Adrenal gland (tissue), 12 donors: ENCODE measurements around the gene PNLIPRP2. TPM values are rescaled to one million over a fixed set of nuclear protein-coding genes. Genes with fewer than 3 reads are reported as not detected.

Experiments used
- DNase-seq, 7 donors: peaks; one replicate each; pipeline ENCODE4 v3.0.0-alpha.2; 2019 to 2020
- H3K27ac ChIP-seq, 5 donors: fragments of 200-600 bp; sonication (generic) in 4 of 5; 1 replicate in 3 of 5; 2 replicates in 2 of 5; pipeline versions ENCODE4 v1.5.1 to v1.8.0; 2016 to 2020; ENCODE audit warnings: mild to moderate bottlenecking in 1 of 5
- H3K27me3 ChIP-seq: fragments of 200-600 bp; 2 replicates; pipeline ENCODE4 v1.8.0; 2021
- H3K36me3 ChIP-seq, 2 donors: fragments of 200-600 bp; replicated peaks in 1 of 2; 1 replicate in 1 of 2; 2 replicates in 1 of 2; pipeline versions ENCODE4 v1.5.1 to v1.8.0; 2018 to 2022
- H3K4me1 ChIP-seq, 2 donors: fragments of 200-600 bp; replicated peaks in 1 of 2; 1 replicate in 1 of 2; 2 replicates in 1 of 2; pipeline versions ENCODE4 v1.5.1 to v1.8.0; 2018 to 2021
- H3K4me3 ChIP-seq, 4 donors: fragments of 200-600 bp; sonication (generic) in 3 of 4; one replicate each; pipeline ENCODE4 v1.5.1; 2016 to 2018
- H3K9me3 ChIP-seq, 3 donors: fragments of 200-600 bp; sonication (generic) in 1 of 3; replicated peaks in 1 of 3; 1 replicate in 2 of 3; 2 replicates in 1 of 3; pipeline versions ENCODE4 v1.5.1 to v1.8.0; 2016 to 2021
- POLR2A ChIP-seq, 2 donors: fragments of 450-650 bp; IDR thresholded peaks; one replicate each; pipeline ENCODE4 v1.6.1; 2017; ENCODE audit warnings: antibody characterized with exemption in 2 of 2, mild to moderate bottlenecking in 2 of 2, moderate library complexity in 1 of 2
- WGBS, 4 donors: extraction: QIAGEN DNeasy Blood & Tissue Kit in 2 of 4; methylation state at CpG; one replicate each; pipeline versions ENCODE4 v1.1.5 to v1.1.7; 2013 to 2017; 5-methylcytosine and 5-hydroxymethylcytosine counted together
- intact Hi-C, 2 donors: fragments of 100-400 bp; cut with DNase I; formaldehyde crosslinking; loops; one replicate each; pipeline versions ENCODE4 v1.14.1 to v1.15.0; 2022 to 2023
- polyA plus RNA-seq, 3 donors: library from polyadenylated mRNA; stranded (reverse); fragments of 200-250 nt in 2 of 3; fragments of 350-450 nt in 1 of 3; fragmentation: Illumina TruSeq in 1 of 3; extraction: RNeasy Lipid Tissue Mini Kit (QIAGEN cat#74804) in 1 of 3; gene quantifications; one replicate each; pipeline ENCODE4 v1.2.3, GENCODE V29; 2013 to 2014
- total RNA-seq, 9 donors: library from RNA; depleted of rRNA in 4 of 9; stranded (reverse); fragments of >200 nt in 4 of 9; fragments of 120-200 nt in 1 of 9; fragmentation: NEBNext Ultra II Directional in 1 of 9; extraction: Animal tissue kit (Norgen Biotek cat#: 25700) in 1 of 9; gene quantifications; one replicate each; pipeline versions ENCODE4 v1.1.0 to v1.2.4, GENCODE V29; 2013 to 2023
- TF ChIP-seq, protein P1 (sequence below), 6 experiments: fragments of 450-650 bp in 4 of 6; fragments of 200-600 bp in 2 of 6; sonication (generic) in 1 of 6; IDR thresholded peaks; 1 replicate in 5 of 6; 2 replicates in 1 of 6; pipeline versions ENCODE4 v1.5.1 to v1.8.0; 2016 to 2021; ENCODE audit warnings: antibody characterized with exemption in 6 of 6, mild to moderate bottlenecking in 2 of 6, moderate library complexity in 1 of 6
- donor health status: healthy with polysubstance abuse.
- donor health status: Bipolar disorder and iron deficiency.
- donor health status: DM: yes; HTN: yes; CAD: no.
- donor health status: DM: no; HTN: no; CAD: no.
- donor health status: DM: no; HTN: no; CAD: no.
- donor health status: DM: yes; HTN: yes; CAD: no.

PNLIPRP2 gene
- total and polyA plus RNA-seq, 12 donors = 0.15 to 1.1 (median 0.89) TPM; not detected in 6

DNA sequence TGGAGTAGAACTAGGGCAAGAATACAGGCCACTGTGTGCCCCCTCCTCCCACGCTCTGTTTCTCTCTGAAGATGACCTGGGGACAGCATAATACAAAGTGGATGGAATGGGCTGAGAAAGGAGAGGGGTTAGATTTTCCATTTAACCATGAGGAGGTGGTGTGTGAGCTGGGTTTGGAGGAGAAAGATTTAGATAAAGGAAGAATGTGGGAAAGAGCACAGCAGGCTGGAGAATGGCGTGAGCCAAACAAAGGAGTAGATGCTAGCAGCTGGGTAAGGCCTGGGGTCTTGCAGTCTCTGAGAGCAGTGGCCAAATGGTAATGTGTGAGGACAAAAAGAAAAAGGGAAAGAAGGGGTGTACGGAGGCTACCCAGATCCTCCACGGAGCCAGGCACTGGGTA, 8.6 kb downstream of the PNLIPRP2 start:
- H3K27me3 ChIP-seq = peaks cover 14% of the 10 kb centered on the region
- DNase-seq = no peak
- no peaks in the 10 kb centered on the region for H3K9me3 ChIP-seq
- no peaks in the 10 kb centered on the region for H3K36me3 ChIP-seq
- TF ChIP-seq, protein P1, sequence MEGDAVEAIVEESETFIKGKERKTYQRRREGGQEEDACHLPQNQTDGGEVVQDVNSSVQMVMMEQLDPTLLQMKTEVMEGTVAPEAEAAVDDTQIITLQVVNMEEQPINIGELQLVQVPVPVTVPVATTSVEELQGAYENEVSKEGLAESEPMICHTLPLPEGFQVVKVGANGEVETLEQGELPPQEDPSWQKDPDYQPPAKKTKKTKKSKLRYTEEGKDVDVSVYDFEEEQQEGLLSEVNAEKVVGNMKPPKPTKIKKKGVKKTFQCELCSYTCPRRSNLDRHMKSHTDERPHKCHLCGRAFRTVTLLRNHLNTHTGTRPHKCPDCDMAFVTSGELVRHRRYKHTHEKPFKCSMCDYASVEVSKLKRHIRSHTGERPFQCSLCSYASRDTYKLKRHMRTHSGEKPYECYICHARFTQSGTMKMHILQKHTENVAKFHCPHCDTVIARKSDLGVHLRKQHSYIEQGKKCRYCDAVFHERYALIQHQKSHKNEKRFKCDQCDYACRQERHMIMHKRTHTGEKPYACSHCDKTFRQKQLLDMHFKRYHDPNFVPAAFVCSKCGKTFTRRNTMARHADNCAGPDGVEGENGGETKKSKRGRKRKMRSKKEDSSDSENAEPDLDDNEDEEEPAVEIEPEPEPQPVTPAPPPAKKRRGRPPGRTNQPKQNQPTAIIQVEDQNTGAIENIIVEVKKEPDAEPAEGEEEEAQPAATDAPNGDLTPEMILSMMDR (IDR thresholded peaks at IDR 0.05) = no peak
- no peak for TF ChIP-seq POLR2A (IDR thresholded peaks at IDR 0.05)
- H3K4me3 ChIP-seq = no peak overlapping the region
- peaks cover 0 to 5% of the 10 kb centered on the region in 2 donors for H3K4me1 ChIP-seq
- WGBS, 4 donors = 70 to 93% (median 86%) methylated on average over 4 of the region's 4 CpGs
- intact Hi-C loops = loop anchor here in 1 of 2 donors (10.0 kb wide), 1 partner anchor 55 kb away; no protein-coding TSS in a partner anchor
- H3K27ac ChIP-seq = no peak overlapping the region

DNA sequence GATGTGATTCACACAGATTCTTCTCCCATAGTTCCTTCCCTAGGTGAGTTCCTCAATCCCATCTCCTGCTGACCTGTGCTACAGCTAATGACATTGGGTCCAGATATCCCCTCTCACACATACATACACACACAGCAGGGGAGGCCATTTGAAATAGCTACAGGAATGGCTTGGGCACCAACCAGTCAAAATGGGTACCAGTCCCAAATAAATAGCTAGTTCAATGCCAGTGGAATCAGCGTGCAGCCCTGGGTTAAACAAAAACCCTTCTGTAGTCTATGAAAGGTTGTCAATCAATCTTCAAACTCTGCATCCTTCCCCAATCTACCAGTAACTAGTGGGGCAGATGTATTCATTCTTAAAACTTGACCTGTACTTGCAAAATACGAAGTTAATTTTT, 9.3 kb downstream of the PNLIPRP2 start:
- Histone ChIP-seq H3K9me3 (no peaks in the 10 kb centered on the region), H3K4me3 (no peak overlapping the region), H3K27me3 (peaks cover 12% of the 10 kb centered on the region), H3K27ac (no peak overlapping the region), H3K4me1 (peaks cover 0 to 5% of the 10 kb centered on the region in 2 donors), H3K36me3 (no peaks in the 10 kb centered on the region)
- WGBS, 4 donors = 83 to 86% (median 86%) methylated on average over 2 of the region's 2 CpGs
- no peak for TF ChIP-seq POLR2A (IDR thresholded peaks at IDR 0.05)
- TF ChIP-seq, protein P1 (IDR thresholded peaks at IDR 0.05) = no peak
- intact Hi-C loops = loop anchor here in 1 of 2 donors (5.0 kb wide), 1 partner anchor 157 kb away; no protein-coding TSS in a partner anchor
- DNase-seq = no peak

DNA sequence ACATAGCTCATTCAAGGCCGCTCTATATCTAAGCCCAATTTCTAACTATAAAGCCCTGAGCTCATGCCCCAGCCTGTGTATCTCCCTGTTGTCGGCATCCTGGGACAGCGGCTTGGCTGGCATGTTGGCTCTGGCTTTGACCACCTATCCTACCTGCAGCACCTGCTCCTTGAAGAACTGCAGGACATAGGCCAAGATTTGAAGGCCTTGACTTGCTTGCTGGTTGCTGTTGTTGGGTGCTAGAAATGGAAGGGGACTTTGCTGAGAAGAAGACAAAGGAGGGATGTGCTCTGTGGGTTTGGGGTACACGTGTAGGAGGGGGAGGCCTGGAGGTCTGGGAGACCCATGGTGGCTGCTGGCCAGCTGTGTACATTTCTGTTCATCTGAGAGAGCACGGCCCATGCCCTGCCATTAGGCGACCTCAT, 11.1 kb downstream of the PNLIPRP2 start:
- peak in 1 of 7 donors; percentile 29 for DNase-seq
- peaks cover 3% of the 10 kb centered on the region for H3K27me3 ChIP-seq
- H3K4me1 ChIP-seq = peaks cover 0 to 5% of the 10 kb centered on the region in 2 donors
- no peak for TF ChIP-seq POLR2A (IDR thresholded peaks at IDR 0.05)
- TF ChIP-seq, protein P1 (IDR thresholded peaks at IDR 0.05) = no peak
- H3K9me3 ChIP-seq = no peaks in the 10 kb centered on the region
- intact Hi-C loops = loop anchor here in 1 of 2 donors (5.0 kb wide), 1 partner anchor 155 kb away; no protein-coding TSS in a partner anchor
- no peaks in the 10 kb centered on the region for H3K36me3 ChIP-seq
- 87 to 94% (median 91%) methylated on average over 6 of the region's 6 CpGs for WGBS, 4 donors
- no peak overlapping the region for H3K27ac ChIP-seq
- no peak overlapping the region for H3K4me3 ChIP-seq

DNA sequence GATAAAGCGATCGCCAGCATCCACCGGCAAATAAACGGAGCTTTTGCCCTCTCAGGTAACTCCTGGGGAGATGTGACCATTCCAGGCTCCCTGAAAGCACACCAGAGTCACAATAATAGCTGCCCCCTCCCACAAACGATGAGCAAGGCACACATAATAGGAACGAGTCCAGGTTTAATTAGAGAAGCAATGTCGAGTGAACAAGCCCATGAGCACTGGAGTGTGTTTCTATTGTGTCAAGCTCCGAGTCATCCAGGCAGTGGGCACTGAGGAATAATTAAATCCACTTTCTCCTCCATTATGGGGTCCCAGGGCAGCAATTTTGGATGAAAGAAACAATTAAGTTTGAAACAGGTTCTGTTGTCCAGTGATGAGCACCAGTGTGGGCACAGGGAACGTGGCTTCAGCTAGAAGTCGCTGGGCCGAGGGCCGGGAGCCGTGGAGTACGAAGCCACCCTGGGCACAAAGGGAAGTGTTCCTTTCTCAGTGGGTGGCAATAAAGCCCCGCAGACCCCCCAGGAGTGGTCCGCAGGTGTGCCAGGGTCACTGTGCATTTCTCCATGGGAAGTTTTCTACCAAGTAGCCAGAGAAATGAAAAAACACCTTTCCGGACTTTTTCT, 12.0 kb downstream of the PNLIPRP2 start:
- no peak for DNase-seq
- Histone ChIP-seq H3K27me3 (no peaks in the 10 kb centered on the region), H3K4me1 (peaks cover 0 to under 1% of the 10 kb centered on the region in 2 donors), H3K4me3 (no peak overlapping the region), H3K36me3 (no peaks in the 10 kb centered on the region), H3K27ac (no peak overlapping the region), H3K9me3 (no peaks in the 10 kb centered on the region)
- no peak for TF ChIP-seq POLR2A (IDR thresholded peaks at IDR 0.05)
- TF ChIP-seq, protein P1 (IDR thresholded peaks at IDR 0.05) = no peak
- WGBS, 4 donors = 88 to 92% (median 90%) methylated on average over 17 of the region's 17 CpGs
- intact Hi-C loops = loop anchor here in 1 of 2 donors (5.0 kb wide), 1 partner anchor 155 kb away; no protein-coding TSS in a partner anchor
